Lower leg skin (tissue), 3 donors: Measurements from ENCODE around the gene BPIFB3.

ENCODE experiments used
- POLR2A ChIP-seq, 2 donors: fragments of 450-650 bp; IDR thresholded peaks; one replicate each; pipeline ENCODE4 v1.6.1; 2016 to 2017; ENCODE audit warnings: antibody characterized with exemption in 2 of 2, mild to moderate bottlenecking in 1 of 2, moderate library complexity in 1 of 2
- TF ChIP-seq, protein P1 (sequence below), 3 donors: fragments of 450-650 bp; IDR thresholded peaks; one replicate each; pipeline ENCODE4 v1.5.1; 2016; ENCODE audit warnings: antibody characterized with exemption in 3 of 3, mild to moderate bottlenecking in 3 of 3, moderate library complexity in 2 of 3

DNA sequence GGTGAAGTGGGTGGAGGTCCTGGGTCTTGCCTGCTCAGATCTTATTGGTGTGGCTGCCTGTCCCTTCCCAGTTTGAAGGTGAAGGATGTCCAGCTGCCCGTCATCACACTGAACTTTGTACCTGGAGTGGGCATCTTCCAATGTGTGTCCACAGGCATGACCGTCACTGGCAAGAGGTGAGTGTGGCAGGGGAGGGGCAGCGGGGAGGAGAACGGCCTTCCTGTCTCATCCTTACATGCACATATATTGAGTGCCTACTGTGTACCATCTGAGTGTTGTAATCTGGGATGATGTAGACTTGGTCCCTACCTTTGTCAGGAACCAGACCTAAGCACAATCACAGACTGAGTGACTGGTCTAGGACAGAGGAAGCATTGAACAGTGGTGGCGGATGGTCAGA lies 19.6 kb upstream of the BPIFB3 start:
- TF ChIP-seq, protein P1, sequence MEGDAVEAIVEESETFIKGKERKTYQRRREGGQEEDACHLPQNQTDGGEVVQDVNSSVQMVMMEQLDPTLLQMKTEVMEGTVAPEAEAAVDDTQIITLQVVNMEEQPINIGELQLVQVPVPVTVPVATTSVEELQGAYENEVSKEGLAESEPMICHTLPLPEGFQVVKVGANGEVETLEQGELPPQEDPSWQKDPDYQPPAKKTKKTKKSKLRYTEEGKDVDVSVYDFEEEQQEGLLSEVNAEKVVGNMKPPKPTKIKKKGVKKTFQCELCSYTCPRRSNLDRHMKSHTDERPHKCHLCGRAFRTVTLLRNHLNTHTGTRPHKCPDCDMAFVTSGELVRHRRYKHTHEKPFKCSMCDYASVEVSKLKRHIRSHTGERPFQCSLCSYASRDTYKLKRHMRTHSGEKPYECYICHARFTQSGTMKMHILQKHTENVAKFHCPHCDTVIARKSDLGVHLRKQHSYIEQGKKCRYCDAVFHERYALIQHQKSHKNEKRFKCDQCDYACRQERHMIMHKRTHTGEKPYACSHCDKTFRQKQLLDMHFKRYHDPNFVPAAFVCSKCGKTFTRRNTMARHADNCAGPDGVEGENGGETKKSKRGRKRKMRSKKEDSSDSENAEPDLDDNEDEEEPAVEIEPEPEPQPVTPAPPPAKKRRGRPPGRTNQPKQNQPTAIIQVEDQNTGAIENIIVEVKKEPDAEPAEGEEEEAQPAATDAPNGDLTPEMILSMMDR (IDR thresholded peaks at IDR 0.05), result no peak
- TF ChIP-seq POLR2A (IDR thresholded peaks at IDR 0.05), result no peak
